Adrenal gland (tissue), 5 donors: ENCODE data around the gene PSG5.

Experiments used
- POLR2A ChIP-seq, 2 donors: fragments of 450-650 bp; IDR thresholded peaks; one replicate each; pipeline ENCODE4 v1.6.1; 2017; ENCODE audit warnings: antibody characterized with exemption in 2 of 2, mild to moderate bottlenecking in 2 of 2, moderate library complexity in 1 of 2
- TF ChIP-seq, protein P1 (sequence below), 6 experiments: fragments of 450-650 bp in 4 of 6; fragments of 200-600 bp in 2 of 6; sonication (generic) in 1 of 6; IDR thresholded peaks; 1 replicate in 5 of 6; 2 replicates in 1 of 6; pipeline versions ENCODE4 v1.5.1 to v1.8.0; 2016 to 2021; ENCODE audit warnings: antibody characterized with exemption in 6 of 6, mild to moderate bottlenecking in 2 of 6, moderate library complexity in 1 of 6
- donor health status: DM: no; HTN: no; CAD: no.

DNA sequence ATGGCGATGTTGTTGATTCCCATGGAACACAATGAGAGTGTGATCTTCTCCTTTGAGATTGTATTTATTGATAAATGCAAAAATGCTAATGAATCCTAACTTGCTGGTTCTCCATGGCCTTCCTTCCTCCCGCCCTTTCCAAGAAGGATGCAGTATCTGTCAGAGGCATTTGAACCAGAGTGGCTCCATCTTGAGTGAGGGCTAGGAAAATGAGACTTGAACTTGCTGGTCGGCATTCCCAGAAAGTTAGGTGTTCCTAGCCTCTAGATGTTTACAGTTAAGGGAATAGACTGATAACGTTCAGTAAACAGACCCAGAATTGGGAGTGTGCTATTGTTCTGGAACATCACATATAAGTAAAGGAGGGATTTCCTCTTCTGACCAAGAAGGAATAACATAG lies 59.6 kb downstream of the PSG5 start:
- TF ChIP-seq, protein P1, sequence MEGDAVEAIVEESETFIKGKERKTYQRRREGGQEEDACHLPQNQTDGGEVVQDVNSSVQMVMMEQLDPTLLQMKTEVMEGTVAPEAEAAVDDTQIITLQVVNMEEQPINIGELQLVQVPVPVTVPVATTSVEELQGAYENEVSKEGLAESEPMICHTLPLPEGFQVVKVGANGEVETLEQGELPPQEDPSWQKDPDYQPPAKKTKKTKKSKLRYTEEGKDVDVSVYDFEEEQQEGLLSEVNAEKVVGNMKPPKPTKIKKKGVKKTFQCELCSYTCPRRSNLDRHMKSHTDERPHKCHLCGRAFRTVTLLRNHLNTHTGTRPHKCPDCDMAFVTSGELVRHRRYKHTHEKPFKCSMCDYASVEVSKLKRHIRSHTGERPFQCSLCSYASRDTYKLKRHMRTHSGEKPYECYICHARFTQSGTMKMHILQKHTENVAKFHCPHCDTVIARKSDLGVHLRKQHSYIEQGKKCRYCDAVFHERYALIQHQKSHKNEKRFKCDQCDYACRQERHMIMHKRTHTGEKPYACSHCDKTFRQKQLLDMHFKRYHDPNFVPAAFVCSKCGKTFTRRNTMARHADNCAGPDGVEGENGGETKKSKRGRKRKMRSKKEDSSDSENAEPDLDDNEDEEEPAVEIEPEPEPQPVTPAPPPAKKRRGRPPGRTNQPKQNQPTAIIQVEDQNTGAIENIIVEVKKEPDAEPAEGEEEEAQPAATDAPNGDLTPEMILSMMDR (IDR thresholded peaks at IDR 0.05), result no peak
- TF ChIP-seq POLR2A (IDR thresholded peaks at IDR 0.05), result no peak
